SIG-M5 (cell line): ENCODE measurements around the gene PLEKHA8.

ENCODE experiments used
- DNase-seq: peaks from one replicate; lab custom pipeline; 2025; lab: John Stamatoyannopoulos, UW

The PLEKHA8 gene

DNA sequence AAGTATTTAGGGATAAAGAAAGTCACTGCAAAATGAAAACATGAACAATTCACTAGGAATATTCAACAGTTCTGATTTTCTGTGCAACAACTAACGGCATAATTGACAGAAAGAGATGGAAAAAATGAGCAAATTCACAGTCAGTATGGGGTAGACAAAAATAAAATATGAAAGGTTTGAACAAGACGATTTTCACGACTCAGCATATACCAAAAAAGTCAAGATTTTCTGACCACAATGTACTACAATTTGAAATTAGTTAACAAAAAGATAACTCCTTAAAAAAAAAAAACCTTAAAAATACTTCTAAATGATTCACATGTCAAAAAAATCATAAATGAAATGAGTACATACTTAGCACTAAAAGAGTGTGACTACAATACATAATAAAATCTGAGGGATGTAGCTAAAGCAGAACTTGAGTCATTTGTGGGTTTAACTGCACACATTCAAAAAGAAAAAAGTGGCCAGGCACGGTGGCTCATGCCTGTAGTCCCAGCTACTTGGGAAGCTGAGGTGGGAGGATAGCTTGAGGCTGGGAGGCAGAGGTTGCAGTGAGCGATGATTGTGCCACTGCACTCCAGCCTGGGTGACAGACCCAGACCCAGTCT lies 84.0 kb downstream of the PLEKHA8 start:
- DNase-seq, result no peak

DNA sequence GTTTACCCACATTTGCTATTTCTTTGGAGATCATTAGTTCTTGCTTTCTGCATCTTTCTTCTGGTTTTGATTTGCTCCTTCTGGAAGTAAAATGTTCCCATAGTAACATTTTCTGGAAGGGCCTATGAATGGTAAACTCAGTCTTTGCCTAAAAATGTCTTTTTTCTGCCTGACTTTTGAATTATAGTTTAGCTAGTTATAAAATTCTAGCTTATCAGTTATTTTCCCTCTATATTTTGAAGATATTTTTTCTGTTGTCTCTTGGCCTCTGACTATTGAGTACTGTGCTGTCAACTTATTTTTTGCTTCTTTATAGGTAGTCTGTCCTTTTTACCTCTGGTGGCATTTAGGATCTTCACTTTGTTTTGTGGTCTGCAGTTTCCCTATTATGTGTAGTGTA lies 84.9 kb downstream of the PLEKHA8 start:
- DNase-seq, result no peak

DNA sequence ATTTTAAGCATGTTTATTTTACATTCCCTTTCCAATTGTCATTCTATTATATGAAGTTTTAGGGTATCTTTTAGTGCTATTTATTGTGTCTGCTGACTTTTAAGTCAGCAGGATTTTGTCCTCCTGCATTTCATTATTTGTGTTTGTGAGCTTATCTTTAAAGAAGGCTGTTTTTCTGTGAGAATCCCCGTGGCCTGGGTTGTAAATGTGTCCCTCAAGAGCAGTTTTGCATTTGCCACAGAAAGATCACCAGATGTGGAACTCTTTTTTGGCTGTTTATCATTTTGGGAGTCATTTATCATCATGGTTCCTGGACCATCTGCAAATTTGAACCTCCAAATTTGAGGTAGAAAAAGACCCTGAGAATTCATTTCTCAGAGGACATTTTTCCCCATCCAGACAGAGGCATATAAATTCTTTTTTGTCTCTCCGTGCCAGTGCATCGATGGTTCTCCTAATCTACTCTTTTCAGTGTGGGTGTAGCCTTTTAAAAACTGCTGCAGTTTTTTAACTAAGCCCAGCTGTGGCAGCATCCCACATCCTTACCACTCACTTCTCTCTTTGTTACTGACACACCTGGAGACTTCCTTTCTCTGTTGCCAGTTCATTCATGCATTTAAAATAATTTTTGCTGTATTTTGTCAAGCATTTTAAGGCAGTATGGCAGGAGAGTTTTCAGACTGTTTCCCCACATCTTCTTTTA lies 86.5 kb downstream of the PLEKHA8 start:
- DNase-seq, result no peak

DNA sequence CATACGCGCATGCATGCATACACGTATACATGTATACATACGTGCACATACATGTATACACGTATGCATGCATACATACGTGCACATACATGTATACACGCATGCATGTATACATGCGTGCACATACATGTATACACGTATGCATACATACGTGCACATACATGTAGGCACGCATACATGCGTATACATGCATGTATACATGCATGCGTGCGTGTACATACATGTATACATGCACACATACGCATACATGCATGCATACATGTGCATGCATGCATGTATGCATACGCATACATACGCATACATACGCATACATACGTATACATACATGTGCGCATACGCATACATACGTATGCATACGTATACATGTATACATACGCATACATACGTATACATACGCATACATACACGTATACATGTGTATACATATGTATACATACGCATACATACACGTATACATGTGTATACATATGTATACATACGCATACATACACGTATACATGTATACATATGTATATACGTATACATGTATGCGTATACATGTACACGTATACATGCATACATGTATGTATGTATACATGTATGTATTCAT lies 87.6 kb downstream of the PLEKHA8 start:
- DNase-seq, result no peak

DNA sequence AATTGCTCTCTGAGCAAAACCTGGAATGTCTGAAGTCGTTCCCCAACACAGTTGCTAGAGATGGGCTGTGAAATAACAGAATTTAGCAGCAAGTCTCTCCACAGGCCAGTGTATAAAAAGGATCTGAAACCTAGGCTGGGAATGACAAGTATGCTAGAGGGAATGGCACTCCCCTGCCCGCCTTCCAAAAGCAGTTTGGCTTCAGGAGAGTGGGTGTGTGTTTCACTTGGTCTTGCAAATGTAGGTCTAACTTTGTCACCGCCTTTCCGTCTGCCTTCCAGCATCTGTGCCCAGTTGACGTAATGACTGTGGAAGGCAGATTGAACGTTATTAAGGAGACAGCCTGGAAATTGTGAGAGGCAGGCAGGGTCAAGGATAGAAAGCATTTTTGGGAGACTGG lies 88.6 kb downstream of the PLEKHA8 start:
- DNase-seq, result no peak

DNA sequence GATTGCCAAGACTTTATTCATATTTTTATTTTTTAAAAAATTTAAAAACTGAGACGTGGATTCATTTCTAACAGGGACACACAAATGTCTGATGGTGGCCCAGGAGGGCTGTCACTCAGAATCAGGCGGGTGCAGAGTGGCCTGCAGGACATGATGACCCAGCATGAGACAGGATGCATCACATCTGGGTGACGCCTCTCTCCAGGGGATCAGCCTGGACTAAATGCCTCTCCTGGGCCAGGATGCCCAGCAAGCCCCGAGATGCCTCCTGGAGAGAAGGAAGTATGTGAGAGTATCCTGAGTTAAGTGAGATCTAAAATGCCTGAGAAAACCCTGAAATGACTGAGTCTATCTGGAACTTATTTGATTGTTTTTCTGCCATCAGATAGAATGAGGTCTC lies 89.7 kb downstream of the PLEKHA8 start:
- DNase-seq, result no peak

DNA sequence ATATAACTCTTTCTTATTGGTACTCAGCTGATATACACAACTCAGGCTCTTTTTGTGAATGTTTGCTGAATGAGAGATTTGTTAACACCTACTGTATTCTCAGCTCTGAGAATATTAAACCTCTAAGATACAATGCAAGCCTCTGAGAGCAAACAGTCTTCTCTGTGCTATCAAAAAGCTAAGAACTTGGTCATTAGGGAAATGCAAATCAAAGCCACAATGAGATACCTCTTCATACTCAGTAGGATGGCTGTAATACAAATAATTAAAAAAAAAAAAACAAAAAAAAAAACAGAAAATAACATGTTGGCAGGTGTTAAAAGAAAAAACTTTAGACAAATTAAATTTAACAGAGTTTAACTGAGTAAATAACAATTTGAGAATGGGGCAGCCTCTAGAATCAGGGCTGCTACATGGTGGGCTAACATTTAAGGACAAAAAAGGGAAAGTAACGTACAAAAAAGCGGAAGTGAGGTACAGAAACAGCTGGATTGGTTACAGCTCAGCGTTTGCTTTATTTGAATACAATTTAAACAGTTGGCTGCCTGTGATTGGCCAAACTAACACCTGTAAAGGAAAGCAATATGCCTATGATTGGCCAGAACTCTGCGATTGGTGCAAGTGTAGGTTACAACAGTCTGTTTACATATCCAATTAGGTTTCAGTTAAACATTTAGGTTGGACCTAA lies 91.8 kb downstream of the PLEKHA8 start:
- DNase-seq, result no peak

DNA sequence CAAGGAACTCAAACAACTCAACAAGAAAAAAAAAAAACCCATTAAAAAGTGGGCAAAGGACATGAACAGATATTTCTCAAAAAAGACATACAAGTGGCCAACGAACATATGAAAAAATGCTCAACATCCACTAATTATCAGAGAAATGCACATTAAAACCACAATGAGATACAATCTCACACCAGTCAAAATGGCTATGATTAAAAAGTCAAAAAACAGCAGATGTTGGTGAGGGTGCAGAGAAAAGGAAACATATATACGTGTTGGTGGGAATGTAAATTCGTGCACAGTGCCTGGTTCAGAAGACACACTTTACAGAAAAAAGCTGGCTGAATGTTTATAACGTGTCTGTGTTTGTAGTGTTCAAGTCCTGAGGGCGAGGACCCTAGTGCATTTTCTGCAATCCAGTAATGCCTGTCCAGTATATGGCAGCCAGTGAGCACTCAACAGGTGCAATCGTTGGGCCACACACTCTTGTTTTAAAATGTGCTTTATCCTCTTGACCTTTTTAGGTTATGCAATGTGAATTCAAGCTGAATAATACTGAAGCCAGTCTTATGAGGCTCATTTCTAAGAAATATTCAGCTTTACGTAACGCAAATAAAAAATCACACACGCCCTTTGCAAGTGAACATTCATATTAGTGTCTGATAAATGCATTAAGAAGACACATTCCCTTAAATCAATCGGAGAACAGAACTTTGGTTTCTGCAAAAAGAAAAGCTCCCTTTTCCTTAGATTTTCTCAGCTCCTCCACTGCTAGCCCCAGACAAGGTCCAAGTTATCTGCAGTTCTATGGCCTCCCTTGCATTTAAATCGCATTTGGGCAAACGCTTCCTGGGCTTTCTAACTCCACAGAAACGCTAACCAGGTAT lies 105.8 kb downstream of the PLEKHA8 start:
- no peak for DNase-seq

DNA sequence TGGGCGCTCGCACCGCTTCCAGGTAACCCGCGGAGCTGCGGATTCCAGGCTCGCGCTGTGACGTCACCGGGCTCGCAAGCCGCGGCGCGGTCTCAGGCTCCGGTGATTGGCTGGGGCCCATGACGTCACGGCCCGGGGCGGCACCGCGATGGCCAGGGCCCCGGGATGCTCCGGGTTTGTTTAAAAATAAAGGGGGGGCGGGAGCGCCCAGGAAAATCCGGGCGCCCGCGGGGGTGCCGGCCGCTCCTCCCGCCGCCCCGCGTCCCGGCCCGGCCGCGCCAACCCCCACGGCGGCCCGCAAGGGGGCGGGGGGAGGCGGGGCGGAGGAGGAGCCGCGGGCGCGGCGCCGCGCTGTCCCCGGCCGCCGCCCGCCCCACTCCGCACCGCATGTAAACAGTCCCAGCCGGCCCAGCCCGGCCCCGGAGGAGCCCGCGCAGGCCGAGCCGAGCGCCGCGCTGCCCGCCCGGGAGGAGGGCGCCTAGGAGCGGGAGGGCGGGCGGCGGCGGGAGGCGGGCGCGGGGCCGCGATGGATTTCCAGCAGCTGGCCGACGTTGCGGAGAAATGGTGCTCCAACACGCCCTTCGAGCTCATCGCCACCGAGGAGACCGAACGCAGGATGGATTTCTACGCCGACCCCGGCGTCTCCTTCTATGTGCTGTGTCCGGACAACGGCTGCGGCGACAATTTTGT lies 106.5 kb downstream of the PLEKHA8 start, which contains the start of gene MTURN:
Gene MTURN (plus strand): TSS at position 376 of the 690 bp plus-strand sequence. CDS start 151 bp downstream, at position 527.
- no peak for DNase-seq

DNA sequence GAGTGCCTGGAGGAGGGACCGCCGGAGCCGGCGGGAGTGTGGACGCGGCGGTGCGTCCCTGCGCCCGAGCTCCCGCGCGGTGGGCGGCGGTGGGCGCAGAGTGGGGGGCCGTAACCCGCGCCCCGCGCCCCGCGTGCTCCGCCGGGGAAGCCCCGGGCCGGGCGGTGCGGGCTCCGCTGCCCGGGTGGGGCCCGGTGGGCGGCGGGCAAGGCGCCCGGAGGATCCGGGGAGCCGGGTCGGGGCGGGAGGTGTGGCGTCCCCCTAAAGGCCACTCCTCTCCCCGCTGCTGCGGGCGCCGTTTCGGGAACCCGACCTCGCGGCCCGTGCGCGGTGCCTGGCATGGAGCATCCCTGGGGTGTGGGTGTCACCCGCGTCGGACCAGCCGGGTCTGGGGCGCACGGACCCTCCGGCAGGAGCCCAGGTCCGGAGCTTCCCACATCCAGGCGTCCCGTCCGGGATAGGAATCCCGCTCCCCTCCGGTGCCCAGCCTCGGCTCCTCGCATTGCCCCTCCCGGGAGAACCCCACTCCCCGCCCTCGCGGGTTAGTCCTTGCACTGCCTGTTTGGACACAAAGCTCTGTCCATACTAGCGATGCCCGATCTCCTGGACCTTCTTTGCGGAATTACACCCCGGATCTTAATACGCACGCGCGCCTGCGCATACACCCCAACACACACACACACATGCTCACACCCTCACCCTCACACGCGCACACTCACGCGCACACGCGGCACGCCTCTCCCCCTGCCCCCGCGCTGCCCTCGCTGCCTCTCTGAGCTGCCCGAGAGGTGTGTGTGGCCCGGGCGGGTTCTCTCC lies 107.3 kb downstream of the PLEKHA8 start:
- DNase-seq, result no peak

DNA sequence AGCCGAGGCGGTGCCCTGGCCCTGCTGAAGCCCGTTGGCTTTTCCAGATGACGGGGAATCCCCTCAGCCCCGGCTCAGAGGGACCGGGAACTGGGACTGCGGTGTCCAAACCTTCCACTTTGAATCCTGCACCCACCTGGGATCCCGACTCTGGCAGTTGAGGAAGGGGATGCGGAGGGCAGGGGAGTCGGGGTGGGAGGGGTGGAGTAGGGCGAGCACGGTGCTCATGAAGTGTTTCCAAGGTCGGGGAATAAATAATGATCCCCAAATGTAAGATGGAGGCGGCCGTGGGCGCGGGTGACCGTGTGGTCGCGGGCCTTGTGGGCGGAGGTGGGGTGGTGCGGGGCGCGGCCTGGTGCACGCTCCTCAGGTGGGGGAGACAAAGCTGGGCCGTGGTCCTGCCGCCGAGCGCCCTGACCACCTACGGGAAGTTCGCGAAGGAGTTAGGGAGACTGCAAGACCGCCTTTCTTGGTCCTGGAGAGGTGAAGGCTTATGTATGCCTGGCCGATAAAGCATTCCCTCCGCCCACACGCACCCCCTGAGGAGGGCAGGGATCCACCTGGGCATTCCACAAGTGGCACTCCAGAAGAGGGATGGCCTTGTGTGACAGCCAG lies 108.0 kb downstream of the PLEKHA8 start:
- no peak for DNase-seq

DNA sequence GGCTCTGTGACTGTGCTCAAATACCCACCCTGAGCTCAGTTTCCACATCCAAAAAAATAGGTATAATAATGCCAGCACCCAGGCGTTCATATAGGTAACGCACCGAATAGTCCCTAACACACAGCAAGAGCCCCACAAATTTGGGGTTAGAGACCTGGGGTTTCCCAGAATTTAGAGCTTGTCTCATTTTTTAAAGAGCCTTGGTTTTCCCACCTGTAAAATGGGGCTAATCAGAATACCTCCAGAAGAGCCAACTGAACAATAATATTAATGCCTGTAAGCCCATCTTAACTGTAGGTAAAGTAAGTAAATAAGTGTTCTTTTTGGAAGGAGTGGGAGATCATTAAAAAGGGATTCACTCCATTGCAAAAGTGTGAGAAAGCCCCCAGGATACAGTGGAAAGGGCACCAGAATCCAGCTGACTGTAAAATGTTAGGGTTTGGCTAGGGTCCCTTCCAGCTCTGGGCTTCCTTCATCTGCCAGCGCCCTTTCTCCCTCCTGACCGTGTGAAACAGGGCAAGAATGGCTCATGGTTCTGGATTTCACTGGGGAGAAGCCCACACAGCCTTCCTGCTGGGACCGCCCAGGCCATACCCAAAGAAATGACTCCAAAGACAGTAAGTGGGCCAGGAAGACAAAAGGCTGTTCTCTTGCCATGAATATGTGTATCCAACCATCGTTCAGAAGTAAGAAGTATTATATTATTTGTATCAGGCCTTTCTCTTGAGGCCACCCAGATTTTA lies 108.7 kb downstream of the PLEKHA8 start:
- DNase-seq, result no peak

DNA sequence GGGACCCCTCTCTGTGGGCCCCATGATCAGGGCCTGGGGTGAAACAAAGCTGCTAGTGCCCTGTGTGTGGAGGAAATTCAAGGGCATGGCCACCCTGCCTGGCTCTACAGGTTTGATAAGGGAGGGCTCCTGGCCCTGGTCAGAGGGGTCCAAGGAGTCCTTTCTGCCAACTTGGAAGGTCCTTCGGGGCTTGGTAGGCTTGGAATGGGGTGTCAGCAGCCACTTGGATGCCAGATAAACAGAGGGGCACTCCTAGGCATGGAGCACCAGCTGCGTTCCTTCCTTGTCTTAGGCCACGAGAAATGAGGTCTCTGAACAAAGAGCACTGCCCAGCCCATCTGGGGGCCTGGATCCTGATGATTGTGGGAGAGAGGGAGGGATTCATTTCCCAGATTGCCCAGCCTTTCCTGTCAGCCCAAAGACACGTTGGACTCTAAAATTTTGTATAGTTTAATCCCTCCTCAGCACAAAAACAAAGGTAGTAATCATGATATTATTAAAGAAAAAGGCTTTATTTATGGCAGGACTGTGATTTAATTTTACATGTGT lies 111.7 kb downstream of the PLEKHA8 start:
- no peak for DNase-seq

DNA sequence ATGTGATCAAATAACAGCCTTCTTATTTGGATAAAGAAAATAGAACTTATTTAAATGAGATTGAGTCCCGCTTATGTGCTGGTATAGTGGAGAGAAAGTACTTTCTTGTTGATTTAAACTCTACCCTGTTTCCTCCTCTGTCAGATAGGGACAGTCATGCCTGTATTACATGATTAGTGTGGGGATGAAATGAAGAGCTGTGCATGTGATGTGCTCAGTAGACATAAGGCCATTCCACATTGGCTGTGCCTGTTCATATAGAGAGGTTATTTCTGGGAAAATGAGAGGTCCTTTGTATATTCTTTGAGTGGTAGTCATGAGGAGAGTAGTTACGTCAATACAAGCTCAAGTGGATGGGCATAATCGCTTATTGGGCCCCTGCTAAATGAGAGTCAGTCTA lies 112.2 kb downstream of the PLEKHA8 start:
- no peak for DNase-seq

DNA sequence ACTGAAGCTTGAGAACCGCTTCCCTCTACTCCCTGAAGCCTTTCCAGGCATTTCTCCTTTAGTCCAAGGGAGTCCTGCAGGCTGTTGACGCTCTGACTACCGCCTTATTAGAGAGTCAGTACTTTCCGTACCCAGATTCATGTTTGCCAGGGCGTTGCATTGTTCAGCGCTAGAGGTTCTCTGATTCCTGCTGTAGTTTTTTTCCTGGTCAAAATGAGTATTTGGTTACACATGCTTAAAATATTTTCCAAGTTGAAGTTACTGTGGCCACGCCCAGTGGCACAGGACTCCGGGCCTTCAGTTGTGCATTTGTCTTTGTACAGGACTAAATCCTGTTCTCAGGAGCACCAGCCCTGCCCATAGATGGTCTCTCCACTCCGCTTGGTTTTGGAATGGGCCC lies 114.5 kb downstream of the PLEKHA8 start:
- DNase-seq, result no peak

DNA sequence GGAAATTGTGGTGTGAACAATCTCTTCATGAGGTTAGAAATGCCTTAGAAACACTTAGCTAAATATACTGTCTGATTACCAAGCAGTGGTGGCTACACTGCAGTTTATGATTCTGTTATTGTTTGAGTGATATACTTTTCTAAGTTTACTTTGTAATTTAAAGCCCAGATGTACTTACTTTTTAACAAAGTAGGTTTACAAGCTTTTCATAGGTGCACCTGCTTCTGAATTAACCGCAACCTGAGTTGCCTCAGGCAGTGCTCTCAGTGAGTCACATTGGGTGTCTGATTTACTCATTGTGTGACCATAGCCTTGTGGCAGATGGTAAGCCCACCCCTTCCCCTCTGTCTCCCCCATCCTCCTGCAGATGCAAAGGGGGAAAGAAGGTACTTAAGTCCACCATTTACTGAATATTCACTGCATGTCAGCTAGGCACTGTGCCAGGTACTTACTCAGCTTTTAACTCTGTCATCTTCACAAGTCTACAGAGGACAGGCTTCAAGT lies 115.6 kb downstream of the PLEKHA8 start:
- no peak for DNase-seq

DNA sequence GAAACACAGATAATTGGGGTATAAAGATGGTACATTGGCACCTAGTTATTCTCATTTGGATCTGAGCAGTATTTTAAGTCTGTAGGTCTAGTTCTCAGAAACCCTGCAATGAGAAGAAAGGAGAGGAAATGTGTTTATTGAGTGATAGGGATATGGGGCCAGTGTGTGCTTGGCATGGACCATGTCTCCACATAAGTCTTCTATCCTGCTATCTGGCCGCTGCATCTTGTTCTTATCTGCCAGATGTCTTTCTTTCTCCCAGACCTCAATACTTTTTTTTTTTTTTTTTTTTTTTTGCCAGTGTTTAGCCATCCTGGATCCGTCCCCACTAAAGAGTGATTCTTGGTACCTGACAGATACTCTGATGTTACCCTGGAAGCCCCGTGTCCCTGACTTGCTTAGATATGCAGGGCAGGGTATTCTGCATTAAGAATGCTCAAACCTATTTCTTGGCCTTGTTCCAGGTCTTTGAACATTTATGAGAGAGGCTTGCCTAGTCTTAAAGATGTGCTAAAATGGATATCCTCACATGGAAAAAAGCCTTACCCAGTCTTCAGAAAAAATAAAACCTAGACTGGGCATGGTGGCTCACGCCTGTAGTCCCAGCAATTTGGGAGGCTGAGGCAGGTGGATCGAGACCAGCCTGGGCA lies 116.6 kb downstream of the PLEKHA8 start:
- no peak for DNase-seq

DNA sequence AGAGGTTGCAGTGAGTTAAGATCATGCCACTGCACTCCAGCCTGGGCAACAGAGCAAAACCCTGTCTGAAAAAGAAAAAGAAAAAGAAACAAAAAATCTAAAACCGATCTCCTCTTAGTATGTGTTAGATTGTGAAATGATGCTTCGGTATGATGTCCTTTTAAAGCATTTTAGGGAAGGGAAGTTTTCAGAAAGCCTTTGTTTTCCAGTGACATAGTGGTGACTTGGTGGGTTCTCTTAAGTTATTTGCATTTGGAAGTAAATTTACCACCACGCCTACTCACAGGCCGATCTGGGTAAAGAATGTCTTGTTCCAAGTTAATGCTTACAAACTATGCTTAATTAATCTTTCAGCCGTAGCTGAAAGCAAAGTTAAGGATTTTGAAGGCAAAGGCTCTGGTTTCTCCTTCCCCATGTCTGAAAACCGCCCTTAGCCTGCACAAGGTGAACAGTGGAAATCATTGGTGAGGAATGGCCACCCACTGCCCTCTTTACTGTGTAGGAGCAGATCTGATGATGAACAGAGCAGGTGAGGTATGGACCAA lies 117.3 kb downstream of the PLEKHA8 start:
- DNase-seq, result no peak
